HAP-1 (cell line): Measurements from ENCODE around the gene GSTM5.
"Not testable (repeated sequence)": the region's sequence is repeated elsewhere in the genome, so short reads cannot be mapped to it uniquely, and the experiment has no call there.

Experiments used
- DNase-seq, 2 experiments: peaks; one replicate each; pipeline ENCODE4 v3.0.0-alpha.2; 2016 to 2020; ENCODE audit warnings: low spot score in 2 of 2
- H3K27me3 ChIP-seq: fragments of 250-450 bp; sonication (Bioruptor Pico); 2 replicates; pipeline ENCODE4 v1.5.1; 2020; ENCODE audit warnings: low read depth, mild to moderate bottlenecking, moderate library complexity
- H3K36me3 ChIP-seq: fragments of 250-450 bp; sonication (Bioruptor Pico); replicated peaks from 2 replicates; pipeline ENCODE4 v1.5.1; 2020; ENCODE audit warnings: mild to moderate bottlenecking
- H3K4me1 ChIP-seq: fragments of 250-450 bp; sonication (Bioruptor Pico); 2 replicates; pipeline ENCODE4 v1.5.1; 2020; ENCODE audit warnings: mild to moderate bottlenecking
- H3K4me3 ChIP-seq: fragments of 250-450 bp; sonication (Bioruptor Pico); 2 replicates; pipeline ENCODE4 v1.5.1; 2020; ENCODE audit warnings: mild to moderate bottlenecking, moderate library complexity
- H3K9me3 ChIP-seq: fragments of 250-450 bp; sonication (Bioruptor Pico); 2 replicates; pipeline ENCODE4 v1.5.1; 2020; ENCODE audit warnings: mild to moderate bottlenecking, moderate library complexity
- in situ Hi-C: fragments of 300-500 bp; cut with MboI; formaldehyde crosslinking; loops from 3 replicates; pipeline ENCODE4 v1.14.3; 2020; ENCODE audit warnings: low sequenced_read_pairs, inconsistent platforms, mixed read lengths

Gene GSTM5

GRCh38 chr1:109764561-109765482 lies 52.8 kb downstream of the GSTM5 start:
- Histone ChIP-seq H3K4me3 (no peak overlapping the region), H3K9me3 (no peaks in the 10 kb centered on the region), H3K4me1 (no peaks in the 10 kb centered on the region), H3K27me3 (no peaks in the 10 kb centered on the region), H3K36me3 (no peaks in the 10 kb centered on the region)
- in situ Hi-C loops, result no loop called here
- DNase-seq, result no peak

GRCh38 chr1:109765483-109765815 lies 53.4 kb downstream of the GSTM5 start:
- no peaks in the 10 kb centered on the region for H3K9me3 ChIP-seq
- no peaks in the 10 kb centered on the region for H3K27me3 ChIP-seq
- H3K36me3 ChIP-seq, result no peaks in the 10 kb centered on the region
- H3K4me1 ChIP-seq, result no peaks in the 10 kb centered on the region
- no peak for DNase-seq
- no peak overlapping the region for H3K4me3 ChIP-seq
- in situ Hi-C loops, result no loop called here

- no peak for DNase-seq
- in situ Hi-C loops, result no loop called here
- no peaks in the 10 kb centered on the region for H3K27me3 ChIP-seq
- no peaks in the 10 kb centered on the region for H3K9me3 ChIP-seq
- H3K36me3 ChIP-seq, result no peaks in the 10 kb centered on the region
- H3K4me1 ChIP-seq, result no peaks in the 10 kb centered on the region
- no peak overlapping the region for H3K4me3 ChIP-seq
Measured at GRCh38 chr1:109765896-109766615, 54.0 kb downstream of the GSTM5 start.

- in situ Hi-C loops, H3K4me3 ChIP-seq, H3K4me1 ChIP-seq: not testable (repeated sequence)
Measured at GRCh38 chr1:109766991-109767636, 55.1 kb downstream of the GSTM5 start.

More at GRCh38 chr1:109766991-109767636, 55.1 kb downstream of the GSTM5 start:
- H3K9me3 ChIP-seq, H3K36me3 ChIP-seq, H3K27me3 ChIP-seq, DNase-seq: not testable (repeated sequence)
